Activated gamma-delta T cell treated with Interleukin-2 at 50 U/mL for 16 hours (primary cell): ENCODE data around the gene TMCC1.

ENCODE experiments used
- DNase-seq: peaks from one replicate; pipeline ENCODE4 v3.0.0-alpha.2; 2020

TMCC1 gene

GRCh38 chr3:129606636-129607390, 286.7 kb downstream of the TMCC1 start, which contains the start of gene PLXND1:
TSS of gene PLXND1 (minus strand) at chr3:129606676. CDS start at chr3:129606639, 37 bp downstream.
- peak; percentile 38 for DNase-seq

DNA sequence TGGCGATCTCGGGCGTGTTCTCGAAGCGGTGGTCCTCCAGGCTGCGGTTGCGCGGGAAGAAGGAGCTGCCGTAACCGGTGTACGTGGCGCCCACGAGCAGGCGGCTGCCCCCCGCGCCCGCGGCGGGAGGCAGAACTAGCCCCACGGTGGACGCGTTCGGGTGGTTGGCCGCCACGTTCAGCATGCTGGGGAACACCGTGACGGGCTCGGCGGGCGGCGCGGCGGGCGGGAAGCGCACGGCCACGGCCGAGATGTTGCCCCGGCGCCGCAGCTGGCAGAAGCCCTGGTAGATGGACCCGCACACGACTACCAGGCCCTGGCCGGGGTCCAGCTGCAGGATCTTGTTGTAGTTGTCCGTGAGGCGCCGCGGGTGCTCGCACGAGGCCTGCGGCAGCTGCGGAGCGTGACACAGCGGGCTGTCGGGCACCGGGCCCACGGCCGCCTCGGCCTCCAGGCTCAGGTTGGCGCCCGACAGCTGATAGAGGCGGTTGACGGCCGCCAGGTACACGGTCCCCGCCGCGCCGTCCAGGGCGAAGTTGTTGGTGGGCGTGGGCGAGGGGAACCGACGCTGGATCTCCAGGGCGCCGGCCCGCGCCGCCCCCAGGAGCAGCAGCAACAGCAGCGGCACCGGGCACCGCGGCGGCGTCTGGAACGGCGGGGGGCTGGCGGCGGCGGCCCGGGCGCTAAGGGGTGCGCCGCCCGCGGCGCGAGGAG, 287.4 kb downstream of the TMCC1 start:
- DNase-seq = no peak

GRCh38 chr3:129605203-129605921, 288.1 kb downstream of the TMCC1 start:
- DNase-seq = peak; percentile 46

GRCh38 chr3:129604767-129605166, 288.7 kb downstream of the TMCC1 start:
- DNase-seq = no peak

GRCh38 chr3:129603991-129604749, 289.3 kb downstream of the TMCC1 start:
- DNase-seq = no peak

DNA sequence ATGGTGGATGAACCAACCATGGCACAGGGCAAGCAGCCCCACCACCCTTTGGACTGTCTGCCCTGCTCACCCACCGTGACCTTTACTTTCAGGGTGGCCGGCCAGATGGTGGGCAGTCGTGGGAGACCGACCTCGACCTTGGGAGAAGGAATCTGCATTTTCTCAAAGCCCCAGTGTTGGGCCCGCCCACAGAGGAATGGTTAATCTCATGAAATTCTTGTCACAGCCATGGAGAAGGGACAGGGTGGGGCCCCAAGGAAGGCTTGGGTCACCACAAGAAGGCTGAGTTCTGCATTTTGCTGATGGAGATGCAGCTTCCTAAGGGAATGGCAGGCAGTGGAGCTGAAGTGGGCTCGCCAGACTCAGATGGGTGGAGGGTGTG, 290.0 kb downstream of the TMCC1 start:
- no peak for DNase-seq

DNA sequence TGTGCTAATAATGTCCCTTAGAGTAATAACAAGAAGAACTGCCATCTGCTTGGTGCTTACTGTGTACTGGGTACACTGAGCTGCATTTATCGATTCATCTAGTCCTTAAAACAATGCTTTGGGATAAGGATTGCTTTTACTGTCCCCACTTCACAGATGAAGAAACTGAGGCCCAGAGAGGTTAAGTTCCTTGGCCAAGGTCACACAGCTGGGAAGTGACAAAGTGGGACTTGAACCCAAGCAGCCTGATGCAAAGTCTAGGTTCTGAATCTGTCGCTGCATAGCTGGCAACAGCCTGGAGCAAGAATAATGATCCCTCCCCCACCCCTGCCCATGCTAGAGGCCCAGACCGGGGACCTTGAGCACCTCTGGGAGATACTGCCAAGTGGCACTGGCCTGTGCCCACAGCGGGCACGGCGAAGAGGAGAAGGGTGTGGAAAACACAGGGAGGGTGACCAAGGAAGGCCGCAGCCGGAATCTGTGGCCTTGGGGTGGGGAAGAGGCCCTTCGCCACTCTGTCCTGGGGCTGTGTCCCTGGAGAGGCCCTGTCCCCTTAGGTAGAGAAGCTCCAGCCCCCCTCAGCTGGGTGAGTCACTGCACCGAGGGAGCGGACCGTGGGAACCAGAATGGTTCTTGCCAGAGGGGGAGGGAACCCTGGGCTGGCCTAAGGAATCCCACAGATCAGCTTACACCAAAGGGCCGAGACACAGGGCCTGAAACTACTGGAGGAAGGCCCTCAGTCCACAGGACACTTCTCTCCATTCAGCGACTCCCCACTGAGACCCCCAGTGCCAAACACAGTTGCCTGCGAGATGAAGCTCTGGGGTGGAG, 290.6 kb downstream of the TMCC1 start:
- DNase-seq = no peak

GRCh38 chr3:129602309-129602708, 291.2 kb downstream of the TMCC1 start:
- DNase-seq = no peak

DNA sequence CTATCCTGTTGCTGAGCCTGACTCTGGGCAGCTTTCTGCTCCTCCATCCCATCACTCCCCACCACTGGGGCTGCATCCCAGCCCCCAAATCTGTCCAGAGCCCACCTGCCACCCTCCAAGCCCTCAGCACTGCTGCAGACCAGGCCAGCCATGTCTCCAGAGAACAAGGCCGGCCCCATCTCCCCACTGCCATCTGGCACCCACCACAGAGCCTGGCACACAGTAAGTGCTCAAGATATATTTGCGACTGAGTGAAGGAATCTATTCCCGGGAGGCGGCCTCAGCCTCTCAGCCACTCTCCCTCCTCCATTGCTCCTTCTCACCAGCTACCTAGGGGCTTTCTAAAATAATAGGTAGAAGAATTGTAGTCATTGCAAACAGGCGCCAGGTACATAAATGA, 291.8 kb downstream of the TMCC1 start:
- DNase-seq = no peak

GRCh38 chr3:129600348-129600747, 293.2 kb downstream of the TMCC1 start:
- no peak for DNase-seq

DNA sequence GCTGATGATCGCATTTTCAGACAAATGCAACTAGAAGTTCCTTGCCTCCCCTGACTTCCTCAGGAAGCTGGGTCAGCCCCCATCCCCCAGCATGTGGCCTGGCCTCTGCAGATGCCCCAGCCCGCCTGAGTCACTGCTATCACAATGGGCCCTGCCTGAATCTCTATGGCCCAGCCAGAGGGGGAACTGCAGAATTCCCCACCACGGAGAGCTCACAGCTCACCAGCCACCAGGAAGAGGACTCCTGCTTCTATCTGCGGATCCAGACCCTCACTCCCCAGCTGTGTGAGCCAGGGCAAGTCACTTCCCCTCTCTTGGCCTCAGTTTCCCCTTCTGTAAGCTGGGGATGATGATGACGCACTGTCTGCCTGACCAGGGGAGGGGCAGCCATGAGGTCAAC, 293.9 kb downstream of the TMCC1 start:
- no peak for DNase-seq

DNA sequence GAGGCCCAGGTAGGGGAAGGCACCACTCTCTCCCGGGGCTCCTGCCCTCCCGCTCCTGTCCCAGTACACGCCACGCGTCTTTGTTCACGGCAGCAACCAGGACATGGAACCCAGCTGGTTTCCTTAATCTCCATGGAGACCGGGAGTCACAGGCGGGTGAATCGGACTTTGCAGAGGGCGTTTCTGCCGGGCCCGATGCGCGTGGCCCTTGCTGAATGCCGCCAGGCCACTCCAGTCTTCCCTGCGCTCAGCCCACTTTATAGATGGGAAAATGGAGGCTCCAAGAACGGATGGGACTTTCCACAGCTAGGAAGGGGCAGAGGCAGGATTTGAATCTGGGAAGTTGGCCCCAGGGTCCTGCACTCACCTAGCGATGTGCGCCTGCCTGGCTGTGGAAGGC, 294.4 kb downstream of the TMCC1 start:
- DNase-seq = no peak

DNA sequence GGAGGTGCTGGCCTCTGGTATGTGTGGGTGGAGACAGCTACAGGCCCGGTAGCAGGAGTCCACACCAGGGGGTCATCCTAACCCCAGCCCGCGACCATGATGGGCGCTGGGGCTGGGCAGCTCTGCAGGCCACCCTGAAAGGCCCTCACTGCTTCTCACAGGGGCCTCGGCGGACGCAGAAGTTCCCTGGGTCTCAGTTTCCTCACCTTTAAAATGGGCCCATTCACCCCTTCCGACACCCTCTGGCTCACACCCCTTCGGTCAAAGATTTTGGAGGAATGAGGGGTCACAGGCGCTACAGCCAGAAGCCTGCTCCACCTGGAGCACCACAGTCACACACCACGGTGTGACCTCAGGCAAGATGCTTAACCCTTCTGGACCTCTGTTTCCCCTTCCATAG, 295.0 kb downstream of the TMCC1 start:
- DNase-seq = no peak

DNA sequence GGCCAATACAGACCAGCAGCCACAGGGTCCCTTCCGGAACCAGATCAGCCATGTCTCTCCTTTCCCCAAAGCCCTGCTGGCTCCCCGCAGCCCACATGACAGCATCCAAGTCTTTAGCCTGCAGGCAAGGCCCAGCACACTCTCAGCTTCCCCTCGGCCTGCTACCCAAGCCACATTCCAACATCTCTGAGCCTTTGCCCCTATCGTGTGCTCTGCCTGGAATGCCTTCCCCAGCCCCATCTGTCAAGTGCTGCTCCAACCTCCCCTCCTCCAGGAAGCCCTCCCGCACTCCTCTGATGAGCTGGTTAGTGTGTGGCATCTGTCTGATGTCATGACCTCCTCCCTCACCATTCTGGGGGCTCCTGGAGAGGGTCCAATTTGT, 295.5 kb downstream of the TMCC1 start:
- no peak for DNase-seq
